H1 (cell line): ENCODE data around the gene FANCE. TPM values are rescaled to one million over a fixed set of nuclear protein-coding genes. Genes with fewer than 3 reads are reported as not detected.

Experiments
- CTCF ChIA-PET: fragments of 300-600 bp; sonication (Branson Sonifier 250); formaldehyde crosslinking; loops from one replicate; lab custom pipeline; 2021; ENCODE audit not compliant: partially characterized antibody; lab: Charles Lee
- POLR2A ChIA-PET: fragments of 300-600 bp; sonication (Branson Sonifier 250); formaldehyde crosslinking; loops from one replicate; lab custom pipeline; 2021; ENCODE audit warnings: inconsistent platforms; ENCODE audit not compliant: partially characterized antibody; lab: Charles Lee
- DNase-seq, 2 experiments: peaks; one replicate each; pipeline versions ENCODE4 v3.0.0 to v3.0.0-alpha.2; 2010 to 2022; ENCODE audit warnings: low spot score in 2 of 2, low read depth in 1 of 2, mixed read lengths in 1 of 2
- FAIRE-seq: peaks from 2 replicates; lab custom pipeline; 2011; peaks lifted over from hg19 to GRCh38; lab: Jason Lieb, UNC
- H2AFZ ChIP-seq: 2 replicates; pipeline ENCODE4 v1.8.1; 2012; ENCODE audit warnings: low read length, inconsistent platforms
- H2AK5ac ChIP-seq: 2 replicates; pipeline ENCODE4 v1.6.1; 2013; ENCODE audit warnings: low read depth, low read length
- H2BK120ac ChIP-seq: replicated peaks from 2 replicates; pipeline ENCODE3; 2013; ENCODE audit warnings: low read depth, low read length, inconsistent platforms
- H2BK12ac ChIP-seq: 2 replicates; pipeline ENCODE4 v1.6.1; 2013; ENCODE audit warnings: low read depth, low read length
- H2BK15ac ChIP-seq: 2 replicates; pipeline ENCODE4 v1.6.1; 2013; ENCODE audit warnings: low read length
- H2BK20ac ChIP-seq: 2 replicates; pipeline ENCODE4 v1.6.1; 2013; ENCODE audit warnings: low read length
- H2BK5ac ChIP-seq: 2 replicates; pipeline ENCODE4 v1.6.1; 2013; ENCODE audit warnings: low read depth, low read length
- H3K14ac ChIP-seq: 2 replicates; pipeline ENCODE4 v1.6.1; 2013; ENCODE audit warnings: inconsistent platforms; ENCODE audit not compliant: insufficient read length
- H3K18ac ChIP-seq: 2 replicates; pipeline ENCODE4 v1.6.1; 2013; ENCODE audit warnings: low read length; ENCODE audit errors: extremely low read depth
- H3K23ac ChIP-seq: 2 replicates; pipeline ENCODE4 v1.6.1; 2013; ENCODE audit warnings: inconsistent platforms; ENCODE audit not compliant: insufficient read length
- H3K23me2 ChIP-seq: 2 replicates; pipeline ENCODE4 v1.6.1; 2013; ENCODE audit warnings: low read depth, low read length
- H3K27ac ChIP-seq: 2 replicates; pipeline ENCODE4 v1.6.1; 2011; ENCODE audit warnings: low read depth, low read length, inconsistent platforms
- H3K27me3 ChIP-seq, 4 experiments: replicated peaks in 1 of 4; 1 replicate in 1 of 4; 2 replicates in 3 of 4; pipeline versions ENCODE4 v1.6.1 to v1.8.1; 2011 to 2013; ENCODE audit warnings: low read length in 3 of 4, mild to moderate bottlenecking in 3 of 4, inconsistent platforms in 2 of 4, mixed read lengths in 2 of 4, moderate library complexity in 1 of 4; ENCODE audit not compliant: control insufficient read depth in 3 of 4, insufficient read depth in 3 of 4; ENCODE audit errors: extremely low read depth in 1 of 4
- H3K36me3 ChIP-seq, 4 experiments: 2 replicates each; pipeline versions ENCODE4 v1.6.1 to v1.8.1; 2011 to 2013; ENCODE audit warnings: mild to moderate bottlenecking in 4 of 4, low read length in 3 of 4, moderate library complexity in 2 of 4, control low read depth in 1 of 4, inconsistent platforms in 1 of 4; ENCODE audit not compliant: insufficient read depth in 4 of 4, control insufficient read depth in 2 of 4
- H3K4ac ChIP-seq: replicated peaks from 2 replicates; pipeline ENCODE3; 2013; ENCODE audit warnings: low read length, low read depth, mixed read lengths, inconsistent platforms; ENCODE audit not compliant: insufficient read length
- H3K4me1 ChIP-seq, 4 experiments: replicated peaks in 1 of 4; 1 replicate in 1 of 4; 2 replicates in 3 of 4; pipeline versions ENCODE4 v1.6.1 to v1.8.1; 2011 to 2013; ENCODE audit warnings: low read length in 3 of 4, inconsistent platforms in 2 of 4, mixed read lengths in 1 of 4; ENCODE audit not compliant: insufficient read depth in 4 of 4, control insufficient read depth in 3 of 4
- H3K4me2 ChIP-seq, 2 experiments: 2 replicates each; pipeline versions ENCODE4 v1.6.1 to v1.8.1; 2011 to 2013; ENCODE audit warnings: low read depth in 2 of 2, low read length in 2 of 2, control low read depth in 1 of 2, inconsistent platforms in 1 of 2, mild to moderate bottlenecking in 1 of 2; ENCODE audit not compliant: insufficient read depth in 1 of 2
- H3K4me3 ChIP-seq, 4 experiments: fragments of 200-600, 300-600 bp in 1 of 4; sonication (generic), shearing (Covaris generic), sonication (Bioruptor Twin) in 1 of 4; 2 replicates each; pipeline versions ENCODE4 v1.5.1 to v1.8.1; 2011 to 2016; ENCODE audit warnings: low read length in 4 of 4, low read depth in 3 of 4, control low read depth in 2 of 4, inconsistent platforms in 2 of 4, mild to moderate bottlenecking in 2 of 4, mixed read lengths in 1 of 4, moderate library complexity in 1 of 4; ENCODE audit not compliant: insufficient read depth in 2 of 4; ENCODE audit errors: extremely low read depth in 1 of 4
- H3K56ac ChIP-seq: replicated peaks from 2 replicates; pipeline ENCODE3; 2013; ENCODE audit warnings: low read depth, mild to moderate bottlenecking, mixed read lengths, low read length, inconsistent platforms; ENCODE audit not compliant: insufficient read length
- H3K79me1 ChIP-seq: 2 replicates; pipeline ENCODE4 v1.6.1; 2013; ENCODE audit warnings: low read depth, low read length, control low read depth
- H3K79me2 ChIP-seq, 2 experiments: 2 replicates each; pipeline versions ENCODE4 v1.6.1 to v1.8.1; 2012 to 2013; ENCODE audit warnings: low read length in 2 of 2, mild to moderate bottlenecking in 2 of 2, inconsistent platforms in 1 of 2; ENCODE audit not compliant: insufficient read depth in 2 of 2, control insufficient read depth in 1 of 2
- H3K9ac ChIP-seq, 4 experiments: replicated peaks in 1 of 4; 1 replicate in 1 of 4; 2 replicates in 3 of 4; pipeline versions ENCODE4 v1.6.1 to v1.8.1; 2011 to 2013; ENCODE audit warnings: low read depth in 3 of 4, low read length in 3 of 4, control low read depth in 2 of 4, mild to moderate bottlenecking in 2 of 4, moderate library complexity in 2 of 4, inconsistent platforms in 1 of 4; ENCODE audit errors: extremely low read depth in 1 of 4
- H3K9me3 ChIP-seq, 2 experiments: 2 replicates each; pipeline versions ENCODE4 v1.6.1 to v1.8.1; 2012 to 2013; ENCODE audit warnings: mild to moderate bottlenecking in 2 of 2, moderate library complexity in 2 of 2, control low read depth in 1 of 2, inconsistent platforms in 1 of 2, low read depth in 1 of 2, low read length in 1 of 2, mixed read lengths in 1 of 2; ENCODE audit not compliant: insufficient read depth in 2 of 2
- H4K20me1 ChIP-seq, 2 experiments: replicated peaks in 1 of 2; 2 replicates each; pipeline versions ENCODE3 to v1.8.1; 2011 to 2013; ENCODE audit warnings: inconsistent platforms in 2 of 2, low read length in 2 of 2, mild to moderate bottlenecking in 1 of 2; ENCODE audit not compliant: insufficient read depth in 2 of 2, control insufficient read depth in 1 of 2
- H4K5ac ChIP-seq: 2 replicates; pipeline ENCODE4 v1.6.1; 2013; ENCODE audit warnings: low read length, low read depth, mixed read lengths, inconsistent platforms; ENCODE audit not compliant: insufficient read length
- H4K8ac ChIP-seq: 2 replicates; pipeline ENCODE4 v1.8.0; 2013; ENCODE audit warnings: mild to moderate bottlenecking, moderate library complexity, low read length, inconsistent platforms; ENCODE audit not compliant: insufficient read depth; ENCODE audit errors: extremely low read depth
- H4K91ac ChIP-seq: replicated peaks from 2 replicates; pipeline ENCODE3; 2013; ENCODE audit warnings: low read length, mixed read lengths, inconsistent platforms; ENCODE audit not compliant: insufficient read length
- CEBPB ChIP-seq: IDR thresholded peaks from 2 replicates; pipeline ENCODE4 v1.6.1; 2012; ENCODE audit warnings: low read depth, low read length
- TAF7 ChIP-seq: optimal IDR thresholded peaks from 2 replicates; pipeline ENCODE3; 2011; ENCODE audit warnings: low read depth, mild to moderate bottlenecking, inconsistent platforms, low read length, moderate library complexity, borderline replicate concordance
- WGBS, 2 experiments: shearing (Covaris generic) in 1 of 2; methylation state at CpG; one replicate each; pipeline versions ENCODE4 v1.1.6 to v1.1.7; 2013 to 2015; ENCODE audit warnings: low lambda C conversion rate in 2 of 2, mixed read lengths in 2 of 2, inconsistent platforms in 1 of 2, low coverage in 1 of 2, missing lambda C conversion rate in 1 of 2; ENCODE audit not compliant: insufficient replicate concordance in 2 of 2, insufficient coverage in 1 of 2, insufficient read length in 1 of 2; ENCODE audit errors: extremely low coverage in 1 of 2, missing lambda C conversion rate in 1 of 2; 5-methylcytosine and 5-hydroxymethylcytosine counted together
- polyA plus RNA-seq, 7 experiments: library from polyadenylated mRNA; depleted of rRNA in 3 of 7; stranded (reverse) in 5 of 7; unstranded in 2 of 7; fragments of >200 nt in 5 of 7; fragments of 200-250 nt in 2 of 7; gene quantifications; 1 replicate in 5 of 7; 2 replicates in 1 of 7; 4 replicates in 1 of 7; pipeline versions ENCODE4 v1.2.1 to v1.2.3, GENCODE V29; 2011 to 2013; ENCODE audit warnings: missing spikeins in 2 of 7, mixed read lengths in 2 of 7
- total RNA-seq: library from RNA; stranded (reverse); fragmentation: NEBNext Ultra II Directional; extraction: Animal tissue kit (Norgen Biotek cat#: 25700); gene quantifications from 2 replicates; pipeline ENCODE4 v1.2.1, GENCODE V29; 2021

FANCE gene
- total and polyA plus RNA-seq, 2 of the 8 experiments (the other 6 are each of a cell fraction or from before 2014, with no cell fraction given) = 16.1 to 17.0 TPM

DNA sequence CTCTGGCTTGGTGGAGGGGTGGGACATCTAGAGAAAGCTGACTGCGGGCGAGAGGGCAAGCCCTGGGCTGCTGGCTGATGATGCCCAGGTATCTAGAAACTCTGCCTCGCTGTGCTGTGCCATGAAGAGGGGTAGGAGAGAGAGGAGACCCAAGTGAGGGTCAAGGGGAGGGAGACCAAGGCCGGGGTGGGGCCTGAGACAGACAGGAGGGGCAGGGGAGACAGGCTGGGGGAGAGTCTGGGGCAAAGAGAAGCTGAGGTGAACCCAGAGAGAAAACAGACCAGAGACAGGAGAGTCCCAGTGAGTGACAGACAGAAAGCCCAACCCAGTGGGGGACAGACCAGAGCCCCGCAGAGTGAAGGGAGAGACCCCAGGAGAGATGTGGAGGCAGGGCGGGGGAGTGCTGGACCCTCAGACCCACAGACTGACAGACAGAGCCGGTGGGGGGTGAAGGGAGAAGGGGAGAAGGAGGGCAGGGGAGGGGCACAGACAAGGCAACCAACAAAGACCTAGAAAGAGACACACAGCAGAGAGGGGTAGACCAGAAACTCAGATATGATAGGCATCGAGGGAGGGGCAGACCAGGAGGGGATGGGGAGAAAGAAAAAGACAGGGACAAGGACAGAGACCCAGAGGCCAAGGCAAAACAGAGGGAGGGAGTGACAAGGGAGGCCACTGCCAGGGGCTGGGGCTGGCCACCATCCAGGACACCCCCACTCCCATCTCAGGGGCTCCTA, 38.9 kb downstream of the FANCE start:
- peak overlapping the region; percentile 46; the same call in 1 of the 2 replicates for H2BK15ac ChIP-seq
- peak overlapping the region; percentile 75 for H4K5ac ChIP-seq
- peaks cover 36 to 79% (median 66%) of the 10 kb centered on the region in 4 experiments for H3K4me1 ChIP-seq
- H2BK20ac ChIP-seq = peak overlapping the region; percentile 66; the same call in 1 of the 2 replicates
- peaks cover 0 to 51% of the 10 kb centered on the region in 2 experiments; a peak in 2 of 4 replicates for H3K79me2 ChIP-seq
- peak overlapping the region in 3 of 4 experiments; percentile 7 to 29 (median 13); a peak in 2 of 7 replicates for H3K9ac ChIP-seq
- H3K23ac ChIP-seq = no peak overlapping the region
- H3K27ac ChIP-seq = no peak overlapping the region
- H3K79me1 ChIP-seq = peaks cover 19% of the 10 kb centered on the region
- no peak overlapping the region for H2BK120ac ChIP-seq
- peak overlapping the region; percentile 100; the same call in 1 of the 2 replicates for H2BK12ac ChIP-seq
- no peak overlapping the region for H3K14ac ChIP-seq
- H2BK5ac ChIP-seq = peak overlapping the region; percentile 99
- peak overlapping the region; percentile 71 for H4K8ac ChIP-seq
- no peak for FAIRE-seq
- H2AFZ ChIP-seq = no peak overlapping the region
- H3K4me3 ChIP-seq = peak overlapping the region; percentile 21 to 56 (median 44); a peak in 6 of 8 replicates
- peak; percentile 17 for TF ChIP-seq TAF7
- TF ChIP-seq CEBPB = no peak
- H3K23me2 ChIP-seq = peaks cover 5% of the 10 kb centered on the region
- DNase-seq = no peak
- peak overlapping the region; percentile 87; the same call in 1 of the 2 replicates for H2AK5ac ChIP-seq
- ChIA-PET CTCF (interaction anchor here (0.6 to 1.8 kb wide), 8 partner anchors 9 to 1634 kb away, joined by 3 to 9 read pairs (median 4); partner anchors contain the start of gene RPL10A), POLR2A (interaction anchor here (1.3 to 37.6 kb wide), 5 partner anchors 2 to 248 kb away, joined by 3 to 1319 read pairs (median 6); partner anchors contain the start of genes RPL10A and TEAD3)
- WGBS, 2 experiments = 22% methylated on average over 4 of the region's 8 CpGs; no CpG with 5 or more reads in 1 of the 2 experiments
- H3K18ac ChIP-seq = peak overlapping the region; percentile 100
- H3K4ac ChIP-seq = peak overlapping the region; percentile 80
- H4K20me1 ChIP-seq = peaks cover 15 to 29% of the 10 kb centered on the region in 2 experiments
- H3K4me2 ChIP-seq = peak overlapping the region; percentile 85 to 96
- H3K36me3 ChIP-seq = no peaks in the 10 kb centered on the region
- H3K56ac ChIP-seq = no peak overlapping the region
- H3K27me3 ChIP-seq = peaks cover 0 to 5% (median 2%) of the 10 kb centered on the region in 4 experiments; a peak in 3 of 7 replicates
- peak overlapping the region; percentile 97 for H4K91ac ChIP-seq
- H3K9me3 ChIP-seq = no peaks in the 10 kb centered on the region
